Measurements from ENCODE around the gene RBM15B. TPM values are rescaled to one million over a fixed set of nuclear protein-coding genes. Genes with fewer than 3 reads are reported as not detected.

Gene RBM15B
- total RNA-seq, 4 donors from 2014 or later, result 23.1 to 34.6 (median 27.4) TPM

- TF ChIP-seq POLR2A (IDR thresholded peaks at IDR 0.05), result peak in 1 of 2 donors; percentile 11
- peak in 3 of 6 experiments; percentile 42 to 48 (median 46) for TF ChIP-seq CTCF (IDR thresholded peaks at IDR 0.05)
- Histone ChIP-seq H3K27me3 (no peaks in the 10 kb centered on the region), H3K4me3 (no peak overlapping the region), H3K36me3 (peaks cover 0 to 27% (median 0%) of the 10 kb centered on the region in 3 donors), H3K27ac (peak overlapping the region in 2 of 4 donors; percentile 6 to 45), H3K4me1 (peaks cover 0 to 67% (median 23%) of the 10 kb centered on the region in 4 donors), H3K9me3 (no peaks in the 10 kb centered on the region)
- DNase-seq, result no peak
Measured at GRCh38 chr3:51388286-51389029, 2.6 kb upstream of the RBM15B start.

GRCh38 chr3:51389423-51390183 is 1.5 kb upstream of the RBM15B start:
- H3K27me3 ChIP-seq, result no peaks in the 10 kb centered on the region
- no peak overlapping the region for H3K4me3 ChIP-seq
- H3K4me1 ChIP-seq, result peaks cover 0 to 70% (median 20%) of the 10 kb centered on the region in 4 donors
- peak overlapping the region in 1 of 4 donors; percentile 14 for H3K27ac ChIP-seq
- DNase-seq, result peak; percentile 59 to 78 (median 65)
- TF ChIP-seq CTCF (IDR thresholded peaks at IDR 0.05) (peak; percentile 28 to 76 (median 66)), POLR2A (IDR thresholded peaks at IDR 0.05) (no peak)
- no peaks in the 10 kb centered on the region for H3K9me3 ChIP-seq
- peaks cover 0 to 38% (median 0%) of the 10 kb centered on the region in 3 donors for H3K36me3 ChIP-seq

GRCh38 chr3:51390246-51391074 is 625 bp upstream of the RBM15B start:
- H3K36me3 ChIP-seq, result peaks cover 0 to 46% (median 0%) of the 10 kb centered on the region in 3 donors

GRCh38 chr3:51391566-51392354 is 675 bp downstream of the RBM15B start:
- H3K27ac ChIP-seq, result peak overlapping the region; percentile 85 to 95 (median 94)
- H3K27me3 ChIP-seq, result no peaks in the 10 kb centered on the region
- DNase-seq, result peak in 2 of 3 donors; percentile 30 to 54
- peaks cover 0 to 56% (median 0%) of the 10 kb centered on the region in 3 donors for H3K36me3 ChIP-seq
- H3K4me1 ChIP-seq, result peaks cover 0 to 74% (median 20%) of the 10 kb centered on the region in 4 donors
- H3K4me3 ChIP-seq, result peak overlapping the region; percentile 54 to 95 (median 86)
- no peaks in the 10 kb centered on the region for H3K9me3 ChIP-seq
- TF ChIP-seq CTCF (IDR thresholded peaks at IDR 0.05) (no peak), POLR2A (IDR thresholded peaks at IDR 0.05) (no peak)

More at GRCh38 chr3:51390246-51391074, 625 bp upstream of the RBM15B start:
- TF ChIP-seq CTCF (IDR thresholded peaks at IDR 0.05), result no peak
- TF ChIP-seq POLR2A (IDR thresholded peaks at IDR 0.05), result no peak
- Histone ChIP-seq H3K4me1 (peaks cover 0 to 77% (median 20%) of the 10 kb centered on the region in 4 donors), H3K27me3 (no peaks in the 10 kb centered on the region), H3K9me3 (no peaks in the 10 kb centered on the region), H3K4me3 (peak overlapping the region; percentile 54 to 95 (median 86)), H3K27ac (peak overlapping the region; percentile 85 to 95 (median 94))
- DNase-seq, result no peak
